ENCODE measurements around the gene PLA2G5. TPM values are rescaled to one million over a fixed set of nuclear protein-coding genes. Genes with fewer than 3 reads are reported as not detected.

Gene PLA2G5
- total RNA-seq, 4 donors from 2014 or later, result 1.1 to 5.0 (median 2.2) TPM

DNA sequence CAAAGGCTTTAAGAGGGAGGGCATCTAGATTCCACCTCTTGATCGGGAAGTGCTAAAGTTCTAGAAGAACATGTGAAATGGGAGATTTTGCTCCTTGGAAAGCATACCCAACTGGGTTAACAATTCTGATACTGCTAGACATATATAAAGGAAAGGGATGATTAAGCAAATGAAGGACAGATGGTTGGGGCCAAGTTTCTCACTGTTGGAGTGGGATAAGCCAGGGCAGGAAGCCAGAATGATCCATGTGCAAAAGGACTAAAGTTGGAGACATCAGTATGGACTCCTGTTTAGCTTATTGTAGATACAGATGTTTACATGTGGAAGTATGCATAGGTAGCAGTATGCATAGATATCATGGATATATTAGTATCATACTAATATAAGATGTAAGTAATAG, 16.8 kb downstream of the PLA2G5 start:
- intact Hi-C loops (cut with DNase I), result no loop called here
- Histone ChIP-seq H3K4me1 (no peaks in the 10 kb centered on the region), H3K36me3 (no peaks in the 10 kb centered on the region), H3K4me3 (replicated peaks in 1 of 3) (no peak overlapping the region), H3K27me3 (no peaks in the 10 kb centered on the region), H3K9me3 (no peaks in the 10 kb centered on the region), H3K27ac (no peak overlapping the region)
- DNase-seq, result no peak
- WGBS, 2 donors, result 94 to 100% methylated on average over 1 of the region's 1 CpG
- TF ChIP-seq, protein P1, sequence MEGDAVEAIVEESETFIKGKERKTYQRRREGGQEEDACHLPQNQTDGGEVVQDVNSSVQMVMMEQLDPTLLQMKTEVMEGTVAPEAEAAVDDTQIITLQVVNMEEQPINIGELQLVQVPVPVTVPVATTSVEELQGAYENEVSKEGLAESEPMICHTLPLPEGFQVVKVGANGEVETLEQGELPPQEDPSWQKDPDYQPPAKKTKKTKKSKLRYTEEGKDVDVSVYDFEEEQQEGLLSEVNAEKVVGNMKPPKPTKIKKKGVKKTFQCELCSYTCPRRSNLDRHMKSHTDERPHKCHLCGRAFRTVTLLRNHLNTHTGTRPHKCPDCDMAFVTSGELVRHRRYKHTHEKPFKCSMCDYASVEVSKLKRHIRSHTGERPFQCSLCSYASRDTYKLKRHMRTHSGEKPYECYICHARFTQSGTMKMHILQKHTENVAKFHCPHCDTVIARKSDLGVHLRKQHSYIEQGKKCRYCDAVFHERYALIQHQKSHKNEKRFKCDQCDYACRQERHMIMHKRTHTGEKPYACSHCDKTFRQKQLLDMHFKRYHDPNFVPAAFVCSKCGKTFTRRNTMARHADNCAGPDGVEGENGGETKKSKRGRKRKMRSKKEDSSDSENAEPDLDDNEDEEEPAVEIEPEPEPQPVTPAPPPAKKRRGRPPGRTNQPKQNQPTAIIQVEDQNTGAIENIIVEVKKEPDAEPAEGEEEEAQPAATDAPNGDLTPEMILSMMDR (IDR thresholded peaks at IDR 0.05), result no peak
- TF ChIP-seq POLR2A (IDR thresholded peaks at IDR 0.05), result no peak

GRCh38 chr1:20087668-20088067, 17.7 kb downstream of the PLA2G5 start:
- no peak for TF ChIP-seq POLR2A (IDR thresholded peaks at IDR 0.05)
- TF ChIP-seq, protein P1 (IDR thresholded peaks at IDR 0.05), result no peak
- H3K9me3 ChIP-seq, result no peaks in the 10 kb centered on the region
- no peak for DNase-seq
- H3K27ac ChIP-seq, result no peak overlapping the region
- intact Hi-C loops (cut with DNase I), result no loop called here
- no peaks in the 10 kb centered on the region for H3K4me1 ChIP-seq
- 55 to 68% methylated on average over 4 of the region's 4 CpGs for WGBS, 2 donors
- H3K4me3 ChIP-seq (replicated peaks in 1 of 3), result no peak overlapping the region
- no peaks in the 10 kb centered on the region for H3K27me3 ChIP-seq
- H3K36me3 ChIP-seq, result no peaks in the 10 kb centered on the region

GRCh38 chr1:20089328-20090077, 19.5 kb downstream of the PLA2G5 start:
- Histone ChIP-seq H3K4me3 (replicated peaks in 1 of 3) (no peak overlapping the region), H3K27ac (no peak overlapping the region), H3K9me3 (no peaks in the 10 kb centered on the region), H3K4me1 (peaks cover 0 to 5% of the 10 kb centered on the region in 2 donors), H3K36me3 (no peaks in the 10 kb centered on the region), H3K27me3 (no peaks in the 10 kb centered on the region)
- 88 to 89% methylated on average over 19 of the region's 19 CpGs for WGBS, 2 donors
- TF ChIP-seq, protein P1 (IDR thresholded peaks at IDR 0.05), result no peak
- no peak for DNase-seq
- intact Hi-C loops (cut with DNase I), result no loop called here

- 81 to 96% methylated on average over 3 of the region's 3 CpGs for WGBS, 2 donors
- DNase-seq, result no peak
- no peaks in the 10 kb centered on the region for H3K36me3 ChIP-seq
- no peak overlapping the region for H3K4me3 ChIP-seq (replicated peaks in 1 of 3)
- TF ChIP-seq, protein P1 (IDR thresholded peaks at IDR 0.05), result no peak
- TF ChIP-seq POLR2A (IDR thresholded peaks at IDR 0.05), result no peak
- H3K27ac ChIP-seq, result no peak overlapping the region
- peaks cover 0 to 11% of the 10 kb centered on the region in 2 donors for H3K4me1 ChIP-seq
- H3K27me3 ChIP-seq, result no peaks in the 10 kb centered on the region
- no peaks in the 10 kb centered on the region for H3K9me3 ChIP-seq
- intact Hi-C loops (cut with DNase I), result no loop called here
These were observed 20.1 kb downstream of the PLA2G5 start for GRCh38 chr1:20090119-20090518.

DNA sequence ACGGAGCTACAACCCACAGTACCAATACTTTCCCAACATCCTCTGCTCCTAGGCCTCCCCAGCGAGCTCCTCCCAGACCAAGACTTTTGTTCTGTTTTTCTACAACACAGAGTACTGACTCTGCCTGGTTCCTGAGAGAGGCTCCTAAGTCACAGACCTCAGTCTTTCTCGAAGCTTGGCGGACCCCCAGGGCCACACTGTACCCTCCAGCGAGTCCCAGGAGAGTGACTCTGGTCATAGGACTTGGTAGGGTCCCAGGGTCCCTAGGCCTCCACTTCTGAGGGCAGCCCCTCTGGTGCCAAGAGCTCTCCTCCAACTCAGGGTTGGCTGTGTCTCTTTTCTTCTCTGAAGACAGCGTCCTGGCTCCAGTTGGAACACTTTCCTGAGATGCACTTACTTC, 20.6 kb downstream of the PLA2G5 start:
- Histone ChIP-seq H3K4me1 (peaks cover 0 to 15% of the 10 kb centered on the region in 2 donors), H3K27ac (no peak overlapping the region), H3K36me3 (no peaks in the 10 kb centered on the region), H3K9me3 (no peaks in the 10 kb centered on the region), H3K4me3 (replicated peaks in 1 of 3) (no peak overlapping the region), H3K27me3 (no peaks in the 10 kb centered on the region)
- intact Hi-C loops (cut with DNase I), result no loop called here
- no peak for DNase-seq
- 91 to 94% methylated on average over 6 of the region's 6 CpGs for WGBS, 2 donors
- no peak for TF ChIP-seq POLR2A (IDR thresholded peaks at IDR 0.05)
- TF ChIP-seq, protein P1 (IDR thresholded peaks at IDR 0.05), result no peak

Measured in thyroid gland (tissue), 4 donors.